GM23338 (cell line): ENCODE data around the gene CRISPLD2. TPM values are rescaled to one million over a fixed set of nuclear protein-coding genes. Genes with fewer than 3 reads are reported as not detected.
A peak's percentile ranks its signal among the peaks of the same experiment; 100 is the strongest.

Experiments used
- ATAC-seq: fragments of 200-7000 bp; cut with Tn5 transposase; 3 replicates; pipeline ENCODE4 v1.9.1; 2020
- DNase-seq: peaks from one replicate; pipeline ENCODE4 v3.0.0-alpha.2; 2015; ENCODE audit warnings: low spot score
- H2AFZ ChIP-seq: fragments of 200-600 bp; sonication (generic); 2 replicates; pipeline ENCODE4 v1.8.0; 2016; ENCODE audit warnings: antibody characterized with exemption, mild to moderate bottlenecking, moderate library complexity
- H3F3A ChIP-seq: fragments of 200-600 bp; sonication (generic); replicated peaks from 2 replicates; pipeline ENCODE4 v1.8.0; 2017; ENCODE audit warnings: antibody characterized with exemption, mixed run types, low read depth
- H3K27ac ChIP-seq: fragments of 200-600 bp; sonication (generic); 2 replicates; pipeline ENCODE4 v1.6.1; 2016; ENCODE audit warnings: low read depth
- H3K27me3 ChIP-seq: fragments of 200-600 bp; sonication (generic); 2 replicates; pipeline ENCODE4 v1.8.0; 2016; ENCODE audit warnings: mild to moderate bottlenecking, mixed run types, moderate library complexity; ENCODE audit not compliant: insufficient read depth
- H3K36me3 ChIP-seq: fragments of 200-600 bp; sonication (generic); 2 replicates; pipeline ENCODE4 v1.8.0; 2016; ENCODE audit warnings: mild to moderate bottlenecking; ENCODE audit not compliant: insufficient read depth
- H3K4me1 ChIP-seq: fragments of 200-600 bp; sonication (generic); 2 replicates; pipeline ENCODE4 v1.8.0; 2016; ENCODE audit warnings: mild to moderate bottlenecking, moderate library complexity; ENCODE audit not compliant: insufficient read depth
- H3K4me2 ChIP-seq: fragments of 200-600 bp; sonication (generic); 2 replicates; pipeline ENCODE4 v1.7.1; 2017; ENCODE audit warnings: mixed run types
- H3K4me3 ChIP-seq: fragments of 200-600 bp; sonication (generic); 2 replicates; pipeline ENCODE4 v1.6.1; 2016; ENCODE audit warnings: mixed run types
- H3K79me2 ChIP-seq: fragments of 200-600 bp; sonication (generic); replicated peaks from 2 replicates; pipeline ENCODE4 v1.8.0; 2017; ENCODE audit warnings: mild to moderate bottlenecking; ENCODE audit not compliant: insufficient read depth
- H3K9me2 ChIP-seq: fragments of 200-600 bp; sonication (generic); 2 replicates; pipeline ENCODE4 v1.8.0; 2017; ENCODE audit not compliant: insufficient read depth
- H4K20me1 ChIP-seq: fragments of 200-600 bp; sonication (generic); replicated peaks from 2 replicates; pipeline ENCODE4 v1.8.0; 2017; ENCODE audit warnings: mild to moderate bottlenecking; ENCODE audit not compliant: insufficient read depth
- H3K27ac Mint-ChIP-seq: 2 replicates; pipeline ENCODE4 v1.8.0; 2020; ENCODE audit warnings: inconsistent platforms, mild to moderate bottlenecking, moderate library complexity, mixed read lengths
- H3K27me3 Mint-ChIP-seq: 3 replicates; pipeline ENCODE4 v1.8.0; 2022; ENCODE audit warnings: low read depth, mild to moderate bottlenecking, moderate library complexity, mixed read lengths, inconsistent platforms; ENCODE audit not compliant: insufficient read depth, poor library complexity
- H3K36me3 Mint-ChIP-seq: 3 replicates; pipeline ENCODE4 v1.8.0; 2021; ENCODE audit warnings: low read depth, mild to moderate bottlenecking, inconsistent platforms, moderate library complexity, mixed read lengths
- H3K4me1 Mint-ChIP-seq: 3 replicates; pipeline ENCODE4 v1.8.0; 2020; ENCODE audit warnings: mild to moderate bottlenecking, inconsistent platforms, mixed read lengths
- H3K4me3 Mint-ChIP-seq: 3 replicates; pipeline ENCODE4 v1.8.0; 2021; ENCODE audit warnings: moderate library complexity, mild to moderate bottlenecking, inconsistent platforms, mixed read lengths
- H3K9me3 Mint-ChIP-seq: 3 replicates; pipeline ENCODE4 v1.8.0; 2020; ENCODE audit warnings: moderate library complexity, mild to moderate bottlenecking, inconsistent platforms, mixed read lengths
- CREB1 ChIP-seq: fragments of 250-450 bp; sonication (Bioruptor Pico); IDR thresholded peaks from 2 replicates; pipeline ENCODE4 v1.5.0; 2020; ENCODE audit warnings: low read depth, mild to moderate bottlenecking, moderate library complexity
- EZH2 ChIP-seq: fragments of 200-600 bp; sonication (generic); IDR thresholded peaks from one replicate; pipeline ENCODE4 v1.8.0; 2017; ENCODE audit warnings: antibody characterized with exemption, mild to moderate bottlenecking, low read depth; ENCODE audit not compliant: unreplicated experiment
- EZH2phosphoT487 ChIP-seq: fragments of 200-600 bp; sonication (generic); IDR thresholded peaks from one replicate; pipeline ENCODE4 v1.8.1; 2018; ENCODE audit warnings: antibody characterized with exemption; ENCODE audit not compliant: unreplicated experiment
- JUNB ChIP-seq: IDR thresholded peaks from one replicate; pipeline ENCODE4 v1.6.1; 2016; ENCODE audit warnings: antibody characterized with exemption; ENCODE audit not compliant: unreplicated experiment
- NANOG ChIP-seq: IDR thresholded peaks from 2 replicates; pipeline ENCODE4 v1.6.1; 2016; ENCODE audit warnings: antibody characterized with exemption, borderline replicate concordance
- POLR2AphosphoS5 ChIP-seq: IDR thresholded peaks from 2 replicates; pipeline ENCODE4 v1.6.1; 2016; ENCODE audit warnings: antibody characterized with exemption, low read depth
- STAT1 ChIP-seq: IDR thresholded peaks from one replicate; pipeline ENCODE4 v1.6.1; 2016; ENCODE audit warnings: antibody characterized with exemption; ENCODE audit not compliant: unreplicated experiment
- ZNF114 ChIP-seq: fragments of 250-450 bp; sonication (Bioruptor Pico); IDR thresholded peaks from 2 replicates; pipeline ENCODE4 v1.5.0; 2020; ENCODE audit warnings: mild to moderate bottlenecking, moderate library complexity
- ZNF331 ChIP-seq: fragments of 250-450 bp; sonication (Bioruptor Pico); IDR thresholded peaks from 2 replicates; pipeline ENCODE4 v1.5.0; 2020; ENCODE audit warnings: low read depth, mild to moderate bottlenecking, moderate library complexity
- polyA plus RNA-seq: library from polyadenylated mRNA; unstranded; fragments of >200 nt; fragmentation: Nextera tagmentation; extraction: Ambion mirVana; gene quantifications from 2 replicates; pipeline ENCODE4 v1.2.1, GENCODE V29; 2016
- total RNA-seq: library from RNA; depleted of rRNA; stranded (reverse); fragments of >200 nt; shearing (Covaris generic); gene quantifications from 2 replicates; pipeline ENCODE4 v1.2.3, GENCODE V29; 2014
- TF ChIP-seq, protein P1 (sequence below), 2 experiments: fragments of 200-600 bp in 1 of 2; sonication (generic) in 1 of 2; conservative IDR thresholded peaks; 2 replicates each; pipeline versions ENCODE4 v1.5.1 to v1.6.1; 2016 to 2017; ENCODE audit warnings: antibody characterized with exemption in 2 of 2, low read depth in 2 of 2, mild to moderate bottlenecking in 2 of 2, moderate library complexity in 1 of 2
- TF ChIP-seq, protein P2 (sequence below): IDR thresholded peaks from one replicate; pipeline ENCODE4 v1.6.1; 2018; ENCODE audit warnings: antibody characterized with exemption; ENCODE audit not compliant: unreplicated experiment
- TF ChIP-seq, protein P3 (sequence below): IDR thresholded peaks from 2 replicates; pipeline ENCODE4 v1.6.1; 2016; ENCODE audit warnings: antibody characterized with exemption

CRISPLD2 gene
- total and polyA plus RNA-seq, 2 experiments from 2014 or later, result 2.6 to 8.3 TPM

DNA sequence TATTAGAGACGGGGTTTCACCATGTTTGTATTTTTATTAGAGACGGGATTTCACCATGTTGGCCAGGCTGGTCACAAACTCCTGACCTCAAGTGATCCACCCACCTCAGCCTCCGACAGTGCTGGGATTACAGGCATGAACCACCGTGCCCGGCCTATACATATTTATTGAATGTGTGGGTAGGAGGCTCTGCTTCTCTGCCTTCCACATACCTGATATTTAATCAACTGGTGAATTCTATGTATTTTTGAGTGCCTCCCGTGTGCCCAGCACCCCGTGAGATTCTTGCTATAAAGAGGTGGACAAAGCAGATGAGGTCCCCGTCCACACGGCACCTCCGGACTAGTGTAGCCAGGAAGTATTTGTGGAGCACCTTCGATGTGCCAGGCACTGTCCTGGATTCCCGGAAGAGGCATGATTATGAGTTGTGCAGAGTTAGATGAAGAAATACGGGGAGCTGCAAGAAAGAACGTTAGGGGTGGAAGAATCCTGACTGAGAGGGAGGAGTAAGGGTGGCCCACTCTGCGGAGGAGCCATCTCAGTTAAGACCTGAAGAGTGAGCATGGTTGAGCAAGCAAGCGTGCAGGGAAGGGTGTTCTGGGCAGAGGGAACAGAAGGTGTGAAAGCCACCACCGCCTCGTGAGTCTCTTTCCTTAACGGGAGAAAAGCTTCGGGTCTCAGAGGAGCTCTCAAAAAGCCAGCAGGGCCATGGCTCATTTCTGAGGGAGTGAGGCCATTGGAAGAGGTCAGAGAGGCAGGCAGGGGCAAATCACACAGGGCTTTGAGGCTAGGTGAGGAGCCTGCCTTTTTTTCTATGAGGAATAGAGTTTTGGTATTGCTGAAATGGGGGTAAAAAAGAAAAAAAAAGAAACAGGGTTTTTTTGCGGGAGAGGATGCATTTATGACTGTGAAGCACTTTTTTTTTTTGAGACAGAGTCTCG lies 21.2 kb downstream of the CRISPLD2 start (continued):
- TF ChIP-seq EZH2 (no peak), NANOG (no peak), STAT1 (no peak), EZH2phosphoT487 (no peak), ZNF114 (CRISPR knock-in tag) (no peak), ZNF331 (CRISPR knock-in tag) (no peak), CREB1 (no peak)
- TF ChIP-seq, protein P1, sequence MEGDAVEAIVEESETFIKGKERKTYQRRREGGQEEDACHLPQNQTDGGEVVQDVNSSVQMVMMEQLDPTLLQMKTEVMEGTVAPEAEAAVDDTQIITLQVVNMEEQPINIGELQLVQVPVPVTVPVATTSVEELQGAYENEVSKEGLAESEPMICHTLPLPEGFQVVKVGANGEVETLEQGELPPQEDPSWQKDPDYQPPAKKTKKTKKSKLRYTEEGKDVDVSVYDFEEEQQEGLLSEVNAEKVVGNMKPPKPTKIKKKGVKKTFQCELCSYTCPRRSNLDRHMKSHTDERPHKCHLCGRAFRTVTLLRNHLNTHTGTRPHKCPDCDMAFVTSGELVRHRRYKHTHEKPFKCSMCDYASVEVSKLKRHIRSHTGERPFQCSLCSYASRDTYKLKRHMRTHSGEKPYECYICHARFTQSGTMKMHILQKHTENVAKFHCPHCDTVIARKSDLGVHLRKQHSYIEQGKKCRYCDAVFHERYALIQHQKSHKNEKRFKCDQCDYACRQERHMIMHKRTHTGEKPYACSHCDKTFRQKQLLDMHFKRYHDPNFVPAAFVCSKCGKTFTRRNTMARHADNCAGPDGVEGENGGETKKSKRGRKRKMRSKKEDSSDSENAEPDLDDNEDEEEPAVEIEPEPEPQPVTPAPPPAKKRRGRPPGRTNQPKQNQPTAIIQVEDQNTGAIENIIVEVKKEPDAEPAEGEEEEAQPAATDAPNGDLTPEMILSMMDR (conservative IDR thresholded peaks at IDR 0.05; ENCODE audit: low read depth in 2 of 2), result no peak
- TF ChIP-seq, protein P2, sequence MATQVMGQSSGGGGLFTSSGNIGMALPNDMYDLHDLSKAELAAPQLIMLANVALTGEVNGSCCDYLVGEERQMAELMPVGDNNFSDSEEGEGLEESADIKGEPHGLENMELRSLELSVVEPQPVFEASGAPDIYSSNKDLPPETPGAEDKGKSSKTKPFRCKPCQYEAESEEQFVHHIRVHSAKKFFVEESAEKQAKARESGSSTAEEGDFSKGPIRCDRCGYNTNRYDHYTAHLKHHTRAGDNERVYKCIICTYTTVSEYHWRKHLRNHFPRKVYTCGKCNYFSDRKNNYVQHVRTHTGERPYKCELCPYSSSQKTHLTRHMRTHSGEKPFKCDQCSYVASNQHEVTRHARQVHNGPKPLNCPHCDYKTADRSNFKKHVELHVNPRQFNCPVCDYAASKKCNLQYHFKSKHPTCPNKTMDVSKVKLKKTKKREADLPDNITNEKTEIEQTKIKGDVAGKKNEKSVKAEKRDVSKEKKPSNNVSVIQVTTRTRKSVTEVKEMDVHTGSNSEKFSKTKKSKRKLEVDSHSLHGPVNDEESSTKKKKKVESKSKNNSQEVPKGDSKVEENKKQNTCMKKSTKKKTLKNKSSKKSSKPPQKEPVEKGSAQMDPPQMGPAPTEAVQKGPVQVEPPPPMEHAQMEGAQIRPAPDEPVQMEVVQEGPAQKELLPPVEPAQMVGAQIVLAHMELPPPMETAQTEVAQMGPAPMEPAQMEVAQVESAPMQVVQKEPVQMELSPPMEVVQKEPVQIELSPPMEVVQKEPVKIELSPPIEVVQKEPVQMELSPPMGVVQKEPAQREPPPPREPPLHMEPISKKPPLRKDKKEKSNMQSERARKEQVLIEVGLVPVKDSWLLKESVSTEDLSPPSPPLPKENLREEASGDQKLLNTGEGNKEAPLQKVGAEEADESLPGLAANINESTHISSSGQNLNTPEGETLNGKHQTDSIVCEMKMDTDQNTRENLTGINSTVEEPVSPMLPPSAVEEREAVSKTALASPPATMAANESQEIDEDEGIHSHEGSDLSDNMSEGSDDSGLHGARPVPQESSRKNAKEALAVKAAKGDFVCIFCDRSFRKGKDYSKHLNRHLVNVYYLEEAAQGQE, result no peak
- TF ChIP-seq, protein P3, sequence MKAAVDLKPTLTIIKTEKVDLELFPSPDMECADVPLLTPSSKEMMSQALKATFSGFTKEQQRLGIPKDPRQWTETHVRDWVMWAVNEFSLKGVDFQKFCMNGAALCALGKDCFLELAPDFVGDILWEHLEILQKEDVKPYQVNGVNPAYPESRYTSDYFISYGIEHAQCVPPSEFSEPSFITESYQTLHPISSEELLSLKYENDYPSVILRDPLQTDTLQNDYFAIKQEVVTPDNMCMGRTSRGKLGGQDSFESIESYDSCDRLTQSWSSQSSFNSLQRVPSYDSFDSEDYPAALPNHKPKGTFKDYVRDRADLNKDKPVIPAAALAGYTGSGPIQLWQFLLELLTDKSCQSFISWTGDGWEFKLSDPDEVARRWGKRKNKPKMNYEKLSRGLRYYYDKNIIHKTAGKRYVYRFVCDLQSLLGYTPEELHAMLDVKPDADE, result no peak

DNA sequence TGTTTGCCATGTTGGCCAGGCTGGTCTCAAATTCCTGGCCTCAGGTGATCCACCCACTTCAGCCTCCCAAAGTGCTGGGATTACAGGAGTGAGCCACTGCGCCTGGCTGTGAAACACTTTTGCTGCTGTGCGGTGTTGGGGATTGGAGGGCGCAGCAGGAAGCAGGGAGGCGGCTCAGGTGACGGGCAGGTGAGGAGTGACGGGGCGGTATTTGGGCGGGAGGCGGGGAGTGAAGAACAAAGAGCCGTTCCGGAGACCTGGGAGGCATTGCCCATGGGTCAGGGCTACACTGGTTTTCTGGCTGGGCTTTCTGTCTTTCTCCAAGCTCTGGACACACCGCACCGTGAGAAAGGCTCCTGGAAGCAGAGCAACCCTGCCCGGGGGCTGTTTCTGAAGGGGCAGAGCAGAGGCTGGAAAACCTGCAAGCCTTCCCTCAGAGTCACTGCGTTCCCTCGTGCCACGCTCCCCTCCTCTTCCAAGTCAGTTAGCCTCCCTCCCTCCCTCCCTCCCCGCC lies 22.1 kb downstream of the CRISPLD2 start:
- H2AFZ ChIP-seq, result peak overlapping the region; percentile 1; the same call in 1 of the 2 replicates
- H3K4me1 Mint-ChIP-seq, result peaks cover 55% of the 10 kb centered on the region
- peak overlapping the region; percentile 99 for H3K27ac Mint-ChIP-seq
- no peaks in the 10 kb centered on the region for H3K27me3 ChIP-seq
- no peaks in the 10 kb centered on the region for H3K36me3 Mint-ChIP-seq
- peaks cover 40% of the 10 kb centered on the region for H3K4me1 ChIP-seq
- no peaks in the 10 kb centered on the region for H3K79me2 ChIP-seq
- peak; percentile 76 for ATAC-seq
- no peaks in the 10 kb centered on the region for H3K9me2 ChIP-seq
- H3K9me3 Mint-ChIP-seq, result no peaks in the 10 kb centered on the region
- peak overlapping the region; percentile 94 for H3K27ac ChIP-seq
- H3K4me3 Mint-ChIP-seq, result peak overlapping the region; percentile 65
- H3F3A ChIP-seq, result 0 out of 2 replicates have a peak, but pooled peaks cover 10% of the 10 kb centered on the region
- H3K36me3 ChIP-seq, result no peaks in the 10 kb centered on the region
- DNase-seq, result peak; percentile 95
- TF ChIP-seq CREB1, result peak; percentile 48; the same call in 1 of the 2 replicates
- peak; percentile 61 for TF ChIP-seq POLR2AphosphoS5
- no peak for TF ChIP-seq JUNB
- H3K4me3 ChIP-seq, result peak overlapping the region; percentile 41; the same call in 1 of the 2 replicates
- peaks cover 46% of the 10 kb centered on the region for H3K27me3 Mint-ChIP-seq
- H4K20me1 ChIP-seq, result no peaks in the 10 kb centered on the region
- H3K4me2 ChIP-seq, result peak overlapping the region; percentile 74
